Right lobe of liver (tissue), 4 donors: Measurements from ENCODE around the gene CHD9NB.

ENCODE experiments used
- CTCF ChIP-seq, 4 donors: fragments of 200-600 bp in 3 of 4; fragments of 450-650 bp in 1 of 4; IDR thresholded peaks; one replicate each; pipeline versions ENCODE4 v1.5.1 to v1.8.0; 2016 to 2022; ENCODE audit warnings: antibody characterized with exemption in 4 of 4, mild to moderate bottlenecking in 2 of 4
- POLR2A ChIP-seq: fragments of 450-650 bp; IDR thresholded peaks from one replicate; pipeline ENCODE4 v1.6.1; 2017; ENCODE audit warnings: antibody characterized with exemption, mild to moderate bottlenecking
- donor health status: DM: no; HTN: no; CAD: no.
- donor health status: DM: no; HTN: no; CAD: no.
- donor health status: DM: no; HTN: yes; CAD: no.

DNA sequence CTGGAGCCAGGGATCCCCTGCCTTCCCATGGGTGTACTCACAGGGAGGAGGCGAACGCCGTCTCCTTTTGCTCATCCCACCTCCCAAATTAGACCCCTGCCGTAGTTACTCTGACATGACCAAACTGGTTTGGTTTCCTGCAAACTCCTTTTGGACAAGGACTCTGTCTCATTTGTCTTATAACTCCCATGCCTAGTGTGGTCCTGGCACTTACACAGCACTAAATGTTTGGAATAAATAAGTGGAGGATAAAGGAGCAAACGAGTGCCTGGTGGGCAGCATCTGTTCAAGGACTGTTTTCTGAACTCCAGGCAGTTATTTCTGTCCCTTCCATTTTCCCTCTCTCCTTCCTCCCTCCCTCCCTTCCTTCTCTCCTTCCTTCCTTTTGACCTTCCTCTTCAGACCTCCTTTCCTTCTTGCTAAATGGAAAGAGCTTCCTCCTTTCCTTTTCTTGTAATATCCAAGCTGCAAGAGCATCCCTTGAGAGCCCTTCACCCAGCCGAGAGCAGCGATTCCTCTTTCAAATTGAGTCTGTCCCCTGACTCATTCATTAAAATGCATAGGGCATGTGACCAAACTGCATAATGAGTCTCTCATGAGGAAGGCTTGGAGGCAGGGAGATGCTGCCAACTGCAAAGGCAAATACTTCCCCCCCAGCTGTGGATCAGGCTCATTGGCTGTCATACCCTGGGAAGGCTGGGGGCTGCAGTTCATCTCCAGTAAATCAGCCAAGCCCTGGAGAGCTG is 38.9 kb upstream of the CHD9NB start:
- TF ChIP-seq CTCF (IDR thresholded peaks at IDR 0.05): no peak
- TF ChIP-seq POLR2A: no peak
